ENCODE results near the gene TLK1.

DNA sequence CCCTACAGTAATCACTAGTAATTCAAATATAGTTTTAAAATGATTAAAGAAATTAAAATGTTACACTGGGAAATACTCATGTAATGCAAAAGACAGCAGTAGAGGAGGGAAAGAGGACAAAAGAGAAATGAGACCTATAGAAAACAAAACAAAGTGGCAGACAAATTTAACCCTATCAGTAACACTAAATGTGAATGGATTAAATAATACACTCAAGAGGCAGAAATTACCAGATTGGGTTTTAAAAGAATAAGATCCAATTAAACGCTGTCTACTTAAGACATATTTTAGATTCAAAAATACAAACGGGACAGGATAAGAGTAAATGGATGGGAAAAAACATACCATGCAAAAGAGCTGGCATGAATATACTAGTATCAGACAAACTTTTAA is 17.0 kb downstream of the TLK1 start:
- TF ChIP-seq, protein P1, sequence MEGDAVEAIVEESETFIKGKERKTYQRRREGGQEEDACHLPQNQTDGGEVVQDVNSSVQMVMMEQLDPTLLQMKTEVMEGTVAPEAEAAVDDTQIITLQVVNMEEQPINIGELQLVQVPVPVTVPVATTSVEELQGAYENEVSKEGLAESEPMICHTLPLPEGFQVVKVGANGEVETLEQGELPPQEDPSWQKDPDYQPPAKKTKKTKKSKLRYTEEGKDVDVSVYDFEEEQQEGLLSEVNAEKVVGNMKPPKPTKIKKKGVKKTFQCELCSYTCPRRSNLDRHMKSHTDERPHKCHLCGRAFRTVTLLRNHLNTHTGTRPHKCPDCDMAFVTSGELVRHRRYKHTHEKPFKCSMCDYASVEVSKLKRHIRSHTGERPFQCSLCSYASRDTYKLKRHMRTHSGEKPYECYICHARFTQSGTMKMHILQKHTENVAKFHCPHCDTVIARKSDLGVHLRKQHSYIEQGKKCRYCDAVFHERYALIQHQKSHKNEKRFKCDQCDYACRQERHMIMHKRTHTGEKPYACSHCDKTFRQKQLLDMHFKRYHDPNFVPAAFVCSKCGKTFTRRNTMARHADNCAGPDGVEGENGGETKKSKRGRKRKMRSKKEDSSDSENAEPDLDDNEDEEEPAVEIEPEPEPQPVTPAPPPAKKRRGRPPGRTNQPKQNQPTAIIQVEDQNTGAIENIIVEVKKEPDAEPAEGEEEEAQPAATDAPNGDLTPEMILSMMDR (IDR thresholded peaks at IDR 0.05) = no peak
- TF ChIP-seq POLR2A (IDR thresholded peaks at IDR 0.05) = no peak
